Upper lobe of left lung (tissue), 6 donors: ENCODE measurements around the gene CCIN. TPM values are rescaled to one million over a fixed set of nuclear protein-coding genes. Genes with fewer than 3 reads are reported as not detected.

Source experiments
- ATAC-seq, 2 donors: fragments of 200-7000 bp; cut with Tn5 transposase; one replicate each; pipeline ENCODE4 v1.9.1; 2022; ENCODE audit warnings: mild to moderate bottlenecking in 2 of 2, moderate library complexity in 2 of 2; ENCODE audit not compliant: low FRiP score in 2 of 2
- DNase-seq, 2 donors: peaks; one replicate each; pipeline ENCODE4 v3.0.0-alpha.2; 2019 to 2020
- H3K27ac ChIP-seq, 4 donors: fragments of 200-600 bp; sonication (generic); one replicate each; pipeline ENCODE4 v1.5.1; 2016 to 2019
- H3K27me3 ChIP-seq, 4 donors: fragments of 200-600 bp; sonication (generic); one replicate each; pipeline ENCODE4 v1.5.1; 2017 to 2019
- H3K36me3 ChIP-seq, 4 donors: fragments of 200-600 bp; sonication (generic); one replicate each; pipeline ENCODE4 v1.5.1; 2016 to 2019
- H3K4me1 ChIP-seq, 4 donors: fragments of 200-600 bp; sonication (generic); one replicate each; pipeline ENCODE4 v1.5.1; 2018 to 2019
- H3K4me3 ChIP-seq, 4 donors: fragments of 200-600 bp; sonication (generic); one replicate each; pipeline ENCODE4 v1.5.1; 2017 to 2019; ENCODE audit warnings: mild to moderate bottlenecking in 2 of 4, moderate library complexity in 1 of 4
- H3K9me3 ChIP-seq, 4 donors: fragments of 200-600 bp; sonication (generic); one replicate each; pipeline ENCODE4 v1.5.1; 2018 to 2019
- EP300 ChIP-seq, 4 donors: sonication (generic); formaldehyde crosslinking; IDR thresholded peaks; one replicate each; pipeline ENCODE4 v1.5.1; 2017; ENCODE audit warnings: antibody characterized with exemption in 4 of 4, control low read depth in 2 of 4
- POLR2A ChIP-seq, 4 donors: fragments of 450-650 bp; IDR thresholded peaks; one replicate each; pipeline ENCODE4 v1.5.1; 2016 to 2017; ENCODE audit warnings: antibody characterized with exemption in 4 of 4, mild to moderate bottlenecking in 2 of 4
- POLR2AphosphoS5 ChIP-seq, 2 donors: sonication (generic); formaldehyde crosslinking; IDR thresholded peaks; one replicate each; pipeline ENCODE4 v1.5.1; 2017; ENCODE audit warnings: antibody characterized with exemption in 2 of 2
- WGBS, 2 donors: methylation state at CpG; one replicate each; pipeline ENCODE4 v1.1.5; 2017 to 2018; 5-methylcytosine and 5-hydroxymethylcytosine counted together
- total RNA-seq, 6 donors: library from RNA; depleted of rRNA in 4 of 6; stranded (reverse); fragments of >200 nt in 4 of 6; gene quantifications; one replicate each; pipeline versions ENCODE4 v1.1.0 to v1.2.1, GENCODE V29; 2016 to 2021
- TF ChIP-seq, protein P1 (sequence below), 6 experiments: fragments of 450-650 bp in 4 of 6; fragments of 200-600 bp in 2 of 6; sonication (generic) in 2 of 6; IDR thresholded peaks; one replicate each; pipeline ENCODE4 v1.5.1; 2016 to 2019; ENCODE audit warnings: antibody characterized with exemption in 6 of 6
- donor health status: DM: no; HTN: no; CAD: no; lungs with moderate emphysema.
- donor health status: DM: no; HTN: yes; CAD: no; lungs with severe emphysema.

CCIN gene
- total RNA-seq, 6 donors from 2014 or later = 0.30 to 1.4 (median 0.49) TPM; not detected in 1

GRCh38 chr9:36146651-36147050 lies 22.5 kb upstream of the CCIN start:
- H3K27ac ChIP-seq = no peak overlapping the region
- H3K9me3 ChIP-seq = peaks cover 0 to 3% (median 0%) of the 10 kb centered on the region in 4 donors
- TF ChIP-seq POLR2AphosphoS5 (IDR thresholded peaks at IDR 0.05) (no peak), POLR2A (IDR thresholded peaks at IDR 0.05) (no peak), EP300 (IDR thresholded peaks at IDR 0.05) (no peak)
- TF ChIP-seq, protein P1, sequence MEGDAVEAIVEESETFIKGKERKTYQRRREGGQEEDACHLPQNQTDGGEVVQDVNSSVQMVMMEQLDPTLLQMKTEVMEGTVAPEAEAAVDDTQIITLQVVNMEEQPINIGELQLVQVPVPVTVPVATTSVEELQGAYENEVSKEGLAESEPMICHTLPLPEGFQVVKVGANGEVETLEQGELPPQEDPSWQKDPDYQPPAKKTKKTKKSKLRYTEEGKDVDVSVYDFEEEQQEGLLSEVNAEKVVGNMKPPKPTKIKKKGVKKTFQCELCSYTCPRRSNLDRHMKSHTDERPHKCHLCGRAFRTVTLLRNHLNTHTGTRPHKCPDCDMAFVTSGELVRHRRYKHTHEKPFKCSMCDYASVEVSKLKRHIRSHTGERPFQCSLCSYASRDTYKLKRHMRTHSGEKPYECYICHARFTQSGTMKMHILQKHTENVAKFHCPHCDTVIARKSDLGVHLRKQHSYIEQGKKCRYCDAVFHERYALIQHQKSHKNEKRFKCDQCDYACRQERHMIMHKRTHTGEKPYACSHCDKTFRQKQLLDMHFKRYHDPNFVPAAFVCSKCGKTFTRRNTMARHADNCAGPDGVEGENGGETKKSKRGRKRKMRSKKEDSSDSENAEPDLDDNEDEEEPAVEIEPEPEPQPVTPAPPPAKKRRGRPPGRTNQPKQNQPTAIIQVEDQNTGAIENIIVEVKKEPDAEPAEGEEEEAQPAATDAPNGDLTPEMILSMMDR (IDR thresholded peaks at IDR 0.05) = no peak

GRCh38 chr9:36147441-36148175 lies 21.6 kb upstream of the CCIN start:
- WGBS, 2 donors = 85 to 90% methylated on average over 13 to 14 of the region's 14 CpGs
- Histone ChIP-seq H3K4me3 (no peak overlapping the region), H3K9me3 (peaks cover 0 to 3% (median 0%) of the 10 kb centered on the region in 4 donors), H3K27me3 (no peaks in the 10 kb centered on the region), H3K27ac (peak overlapping the region in 2 of 4 donors; percentile 24 to 87), H3K4me1 (peaks cover 60 to 82% (median 69%) of the 10 kb centered on the region in 4 donors), H3K36me3 (no peaks in the 10 kb centered on the region)
- TF ChIP-seq, protein P1 (IDR thresholded peaks at IDR 0.05) = no peak
- TF ChIP-seq POLR2AphosphoS5 (IDR thresholded peaks at IDR 0.05) (no peak), POLR2A (IDR thresholded peaks at IDR 0.05) (no peak), EP300 (IDR thresholded peaks at IDR 0.05) (no peak)
- ATAC-seq (no peak), DNase-seq (no peak)

More at GRCh38 chr9:36146651-36147050, 22.5 kb upstream of the CCIN start:
- Histone ChIP-seq H3K4me3 (no peak overlapping the region), H3K4me1 (peaks cover 59 to 85% (median 71%) of the 10 kb centered on the region in 4 donors), H3K27me3 (no peaks in the 10 kb centered on the region), H3K36me3 (no peaks in the 10 kb centered on the region)
- no peak for ATAC-seq
- 92 to 98% methylated on average over 9 of the region's 10 CpGs for WGBS, 2 donors
- no peak for DNase-seq

DNA sequence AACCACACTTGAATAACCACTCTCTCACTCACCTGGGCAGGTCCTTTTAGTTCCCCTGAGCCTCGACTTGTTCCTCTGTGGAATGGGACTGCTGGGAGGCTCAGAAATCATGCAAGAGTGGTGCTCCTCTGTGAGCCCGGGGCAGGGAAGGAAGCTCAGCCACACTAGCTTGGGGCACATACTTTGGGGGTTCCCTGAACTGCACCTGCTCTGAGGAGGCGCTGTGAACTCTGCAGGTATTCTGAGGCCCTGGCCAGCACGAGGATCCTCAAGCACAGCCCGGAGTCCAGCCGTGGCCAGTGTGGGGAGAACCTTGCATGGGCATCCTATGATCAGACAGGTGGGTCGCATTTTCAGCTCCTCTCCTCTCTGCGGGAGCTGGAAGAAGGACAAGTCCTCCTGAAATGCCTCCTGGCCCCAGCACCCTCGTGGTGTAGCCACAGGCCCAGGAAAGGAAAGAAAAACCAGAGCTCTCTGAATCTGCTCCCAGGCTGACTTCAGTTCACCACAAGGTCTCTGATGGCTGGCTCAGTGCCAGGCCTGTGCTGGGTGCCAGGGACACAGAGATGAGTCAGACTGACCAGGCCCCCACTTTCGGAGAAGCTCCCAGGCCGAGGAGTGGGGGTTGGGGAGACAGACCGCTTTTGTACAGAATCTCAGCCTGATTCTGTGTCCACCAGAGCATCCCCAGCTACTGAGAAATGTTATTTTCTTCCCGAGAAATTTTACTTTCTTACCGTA lies 20.7 kb upstream of the CCIN start:
- Histone ChIP-seq H3K27ac (peak overlapping the region; percentile 16 to 87 (median 50)), H3K4me3 (no peak overlapping the region), H3K4me1 (peaks cover 52 to 80% (median 63%) of the 10 kb centered on the region in 4 donors), H3K9me3 (peaks cover 0 to 3% (median 0%) of the 10 kb centered on the region in 4 donors), H3K36me3 (no peaks in the 10 kb centered on the region), H3K27me3 (no peaks in the 10 kb centered on the region)
- ATAC-seq = peak; percentile 58 to 86
- WGBS, 2 donors = 61 to 70% methylated on average over 8 to 14 of the region's 14 CpGs
- TF ChIP-seq POLR2A (IDR thresholded peaks at IDR 0.05) (no peak), POLR2AphosphoS5 (IDR thresholded peaks at IDR 0.05) (peak in 1 of 2 donors; percentile 69), EP300 (IDR thresholded peaks at IDR 0.05) (peak in 1 of 4 donors; percentile 7)
- TF ChIP-seq, protein P1 (IDR thresholded peaks at IDR 0.05) = no peak
- peak; percentile 64 to 94 for DNase-seq

DNA sequence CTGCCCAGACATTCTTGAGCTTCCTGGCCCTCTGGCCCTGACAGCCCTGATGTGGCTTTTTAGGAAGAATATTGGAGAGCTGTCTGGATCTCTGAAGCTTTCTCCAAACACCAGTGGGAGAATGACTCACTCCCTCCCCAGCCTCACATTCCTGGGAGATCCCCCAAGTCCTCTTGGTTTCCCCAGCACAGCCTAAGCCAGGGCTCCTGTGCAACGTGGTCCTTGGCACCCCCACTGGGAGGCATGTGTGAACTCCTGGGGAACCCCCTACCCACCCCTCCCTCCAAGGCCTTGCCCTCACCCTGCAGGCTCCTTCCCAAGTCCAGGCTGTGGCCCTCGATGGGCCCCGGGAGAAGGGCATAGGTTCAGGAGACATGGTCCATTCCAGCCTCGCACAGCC lies 20.0 kb upstream of the CCIN start:
- Histone ChIP-seq H3K9me3 (peaks cover 0 to 3% (median 0%) of the 10 kb centered on the region in 4 donors), H3K4me3 (no peak overlapping the region), H3K27ac (peak overlapping the region in 2 of 4 donors; percentile 24 to 87), H3K36me3 (no peaks in the 10 kb centered on the region), H3K27me3 (no peaks in the 10 kb centered on the region), H3K4me1 (peaks cover 52 to 80% (median 64%) of the 10 kb centered on the region in 4 donors)
- WGBS, 2 donors = 78 to 88% methylated on average over 4 of the region's 4 CpGs
- DNase-seq = no peak
- peak in 1 of 2 donors; percentile 28 for ATAC-seq
- TF ChIP-seq POLR2A (IDR thresholded peaks at IDR 0.05) (no peak), POLR2AphosphoS5 (IDR thresholded peaks at IDR 0.05) (no peak), EP300 (IDR thresholded peaks at IDR 0.05) (no peak)
- TF ChIP-seq, protein P1 (IDR thresholded peaks at IDR 0.05) = no peak
